Fibroblast of pulmonary artery (primary cell): ENCODE results near the gene BIN1.

ENCODE experiments used
- DNase-seq: peaks from one replicate; pipeline ENCODE4 v3.0.0-alpha.2; 2010; ENCODE audit warnings: low read depth
- H3K4me3 ChIP-seq: replicated peaks from 2 replicates; pipeline ENCODE4 v1.5.1; 2011; ENCODE audit warnings: low read depth, mild to moderate bottlenecking, control low read depth, low read length, moderate library complexity
- TF ChIP-seq, protein P1 (sequence below): IDR thresholded peaks from 2 replicates; pipeline ENCODE4 v1.5.1; 2011; ENCODE audit warnings: mild to moderate bottlenecking, control low read depth, low read length, inconsistent platforms; ENCODE audit errors: missing control alignments

The BIN1 gene

DNA sequence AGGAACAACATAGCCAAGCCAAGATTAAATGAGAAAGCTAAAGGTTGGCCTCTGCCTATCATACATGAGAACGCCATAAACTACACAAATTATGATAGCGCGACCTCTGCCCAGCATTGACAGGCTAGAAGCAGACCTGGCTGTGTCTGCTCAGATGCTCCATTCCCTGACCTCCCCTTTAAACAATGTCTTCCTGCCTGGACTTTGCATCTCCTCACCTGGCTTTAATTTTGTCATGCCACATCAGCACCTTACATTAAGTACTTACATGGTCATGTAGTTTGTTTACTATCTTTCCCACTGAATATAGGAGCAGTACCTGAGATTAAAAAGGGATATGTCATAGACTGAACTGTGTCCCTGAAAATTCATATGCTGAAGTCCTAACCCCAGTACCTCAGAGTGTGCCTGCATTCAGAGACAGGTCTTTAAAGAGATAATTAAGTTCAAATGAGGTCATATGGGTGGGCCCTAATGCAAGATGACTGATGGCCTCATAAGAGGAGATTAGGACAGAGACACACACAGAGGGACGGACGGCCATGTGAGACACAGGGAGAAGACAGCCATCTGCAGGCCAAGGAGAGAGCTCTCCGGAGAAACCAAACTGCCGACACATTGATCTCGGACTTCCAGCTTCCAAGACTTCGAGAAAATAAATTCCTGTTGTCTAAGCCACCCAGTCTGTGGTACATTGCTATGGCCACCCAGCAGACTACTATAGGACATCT, 103.7 kb downstream of the BIN1 start:
- no peak for DNase-seq
- no peak overlapping the region for H3K4me3 ChIP-seq
- TF ChIP-seq, protein P1, sequence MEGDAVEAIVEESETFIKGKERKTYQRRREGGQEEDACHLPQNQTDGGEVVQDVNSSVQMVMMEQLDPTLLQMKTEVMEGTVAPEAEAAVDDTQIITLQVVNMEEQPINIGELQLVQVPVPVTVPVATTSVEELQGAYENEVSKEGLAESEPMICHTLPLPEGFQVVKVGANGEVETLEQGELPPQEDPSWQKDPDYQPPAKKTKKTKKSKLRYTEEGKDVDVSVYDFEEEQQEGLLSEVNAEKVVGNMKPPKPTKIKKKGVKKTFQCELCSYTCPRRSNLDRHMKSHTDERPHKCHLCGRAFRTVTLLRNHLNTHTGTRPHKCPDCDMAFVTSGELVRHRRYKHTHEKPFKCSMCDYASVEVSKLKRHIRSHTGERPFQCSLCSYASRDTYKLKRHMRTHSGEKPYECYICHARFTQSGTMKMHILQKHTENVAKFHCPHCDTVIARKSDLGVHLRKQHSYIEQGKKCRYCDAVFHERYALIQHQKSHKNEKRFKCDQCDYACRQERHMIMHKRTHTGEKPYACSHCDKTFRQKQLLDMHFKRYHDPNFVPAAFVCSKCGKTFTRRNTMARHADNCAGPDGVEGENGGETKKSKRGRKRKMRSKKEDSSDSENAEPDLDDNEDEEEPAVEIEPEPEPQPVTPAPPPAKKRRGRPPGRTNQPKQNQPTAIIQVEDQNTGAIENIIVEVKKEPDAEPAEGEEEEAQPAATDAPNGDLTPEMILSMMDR = no peak

DNA sequence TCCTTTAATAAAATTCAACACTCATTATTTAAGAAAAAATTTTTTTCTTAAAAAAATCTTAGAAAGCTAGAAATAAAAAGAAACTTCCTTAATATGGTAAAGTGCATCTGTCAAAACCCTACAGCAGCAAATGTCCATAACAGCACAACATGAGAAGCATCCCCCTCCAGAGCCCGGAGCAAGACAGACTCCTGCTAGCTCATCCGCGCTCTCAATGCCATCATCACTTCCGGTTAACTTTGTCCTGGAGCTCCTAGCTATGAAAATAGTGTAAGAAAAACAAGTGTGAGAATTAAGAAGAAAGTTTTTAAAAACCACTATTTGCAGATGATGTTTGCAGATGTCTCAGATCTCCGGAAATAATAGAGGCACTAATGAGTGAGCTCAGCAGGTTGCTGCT, 105.2 kb downstream of the BIN1 start:
- H3K4me3 ChIP-seq = no peak overlapping the region
- TF ChIP-seq, protein P1 = no peak
- no peak for DNase-seq

DNA sequence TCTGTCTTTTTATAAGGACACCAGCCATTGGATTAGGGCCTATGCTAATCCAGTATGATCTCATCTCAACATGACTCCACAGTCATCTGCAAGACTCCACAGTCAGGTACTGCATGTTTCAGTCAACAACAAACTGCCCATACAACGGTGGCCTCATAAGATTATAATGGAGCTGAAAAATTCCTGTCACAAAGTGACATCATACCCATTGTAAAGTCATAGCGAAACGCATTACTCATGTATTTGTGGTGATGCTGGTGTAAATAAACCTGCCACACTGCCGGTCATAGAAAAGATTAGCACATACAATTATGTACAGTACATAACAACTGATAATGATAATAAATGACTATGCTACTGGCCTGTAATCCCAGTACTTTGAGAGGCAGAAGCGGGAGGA, 106.0 kb downstream of the BIN1 start:
- DNase-seq = no peak
- no peak overlapping the region for H3K4me3 ChIP-seq
- TF ChIP-seq, protein P1 = no peak

DNA sequence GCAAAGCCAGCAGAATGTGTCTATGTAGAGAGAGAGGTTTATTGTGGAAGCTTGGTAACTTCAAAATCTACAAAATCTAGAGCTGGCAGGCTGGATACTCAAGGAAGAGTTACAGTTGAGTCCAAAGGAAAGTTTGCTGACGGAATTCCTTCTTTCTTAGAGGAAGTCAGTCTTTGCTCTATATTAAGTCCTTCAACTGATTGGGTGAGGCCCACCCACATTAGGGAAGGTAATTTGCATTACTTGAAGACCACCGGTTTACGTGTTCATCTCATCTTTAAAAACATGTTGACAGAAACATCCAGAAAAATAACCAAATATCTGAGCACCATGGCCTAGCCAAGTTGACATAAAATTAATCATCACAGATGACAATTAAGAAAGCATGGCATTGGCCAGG, 106.8 kb downstream of the BIN1 start:
- no peak for DNase-seq
- TF ChIP-seq, protein P1 = no peak
- H3K4me3 ChIP-seq = no peak overlapping the region

DNA sequence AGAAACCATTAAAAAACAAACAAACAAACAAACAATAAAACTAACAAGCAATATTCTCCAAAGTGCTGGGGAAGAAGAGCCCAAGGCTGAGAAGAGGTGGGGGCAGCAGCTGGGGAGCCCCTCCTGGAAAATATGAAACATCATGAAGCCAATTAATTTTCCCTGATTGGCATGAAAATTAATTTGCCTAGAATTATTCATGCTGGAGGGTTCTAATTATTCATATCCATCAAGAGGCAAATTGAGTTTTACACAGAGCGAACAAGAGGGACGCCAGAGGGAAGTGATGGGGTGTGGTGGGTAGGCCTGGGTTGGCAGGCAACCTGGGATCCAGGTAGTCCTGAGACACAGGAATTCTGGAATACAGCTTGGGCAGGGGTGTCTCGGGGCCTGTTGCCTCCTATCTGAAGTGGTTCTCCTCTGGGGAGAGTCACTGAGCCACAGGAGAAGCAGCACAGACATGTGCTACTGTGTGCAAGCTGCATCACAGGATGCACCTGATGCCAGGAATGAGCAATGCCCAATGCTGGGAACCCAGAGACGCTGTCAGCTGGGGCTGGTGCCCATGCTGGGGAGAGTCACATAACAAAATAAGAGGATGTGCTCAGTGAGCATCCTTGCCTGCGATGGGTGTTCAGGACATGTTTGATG, 107.7 kb downstream of the BIN1 start:
- DNase-seq = no peak
- TF ChIP-seq, protein P1 = no peak
- H3K4me3 ChIP-seq = no peak overlapping the region

DNA sequence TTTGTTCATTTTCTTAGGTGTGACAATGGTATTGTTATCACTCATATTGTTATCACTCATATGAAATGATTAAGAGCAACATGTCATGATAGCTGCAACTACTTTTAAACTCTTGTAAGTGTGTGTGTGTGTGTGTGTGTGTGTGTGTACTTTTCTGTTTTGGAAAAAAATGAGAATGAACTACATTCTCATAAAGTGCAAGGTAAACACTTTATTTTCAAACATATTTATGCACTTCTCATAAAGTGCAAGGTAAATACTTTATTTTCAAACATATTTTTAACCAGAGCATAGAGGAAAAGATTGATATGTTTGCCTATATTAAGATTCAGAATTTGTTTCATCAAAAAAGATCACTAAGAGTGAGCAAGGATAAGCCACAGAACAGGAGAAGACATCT, 108.5 kb downstream of the BIN1 start:
- DNase-seq = no peak
- TF ChIP-seq, protein P1 = no peak
- H3K4me3 ChIP-seq = no peak overlapping the region
